ENCODE measurements around the gene RMI2. TPM values are rescaled to one million over a fixed set of nuclear protein-coding genes. Genes with fewer than 3 reads are reported as not detected.
A peak's percentile ranks its signal among the peaks of the same experiment; 100 is the strongest.

RMI2 gene
- total RNA-seq, 5 donors from 2014 or later (not counting 1 experiment from before 2014, with no cell fraction given), result 1.8 to 6.3 (median 4.2) TPM

DNA sequence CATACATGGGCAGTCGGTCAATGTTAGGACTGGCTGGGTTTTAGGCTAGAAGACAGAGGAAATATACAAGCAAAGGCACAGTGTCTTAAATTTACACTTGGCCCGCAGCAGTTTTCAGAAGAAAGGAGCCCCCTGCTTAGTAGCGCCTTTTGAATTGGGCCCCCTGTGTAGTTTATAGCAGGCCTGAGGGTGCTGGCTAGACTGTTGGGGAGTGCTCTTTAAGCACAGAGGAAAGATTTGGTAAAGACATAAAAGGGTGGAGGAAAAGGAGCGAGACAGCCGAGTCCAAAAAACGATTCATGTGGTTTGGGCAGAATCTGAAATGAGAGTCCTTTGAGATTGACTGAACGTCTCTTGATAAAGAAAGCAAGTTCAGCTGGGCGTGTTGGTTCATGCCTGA is 10.6 kb downstream of the RMI2 start:
- ATAC-seq (replicated peaks in 1 of 4), result no peak
- Histone ChIP-seq H3K27ac (ENCODE audit: low read length) (no peak overlapping the region), H3K27me3 (replicated peaks in 1 of 2; ENCODE audit: control insufficient read depth in 2 of 2, extremely low read depth in 1 of 2, insufficient read depth in 2 of 2, low read length in 1 of 2) (peaks cover 0 to 56% of the 10 kb centered on the region in 2 experiments), H3K4me3 (ENCODE audit: control insufficient read depth in 1 of 2, extremely low read depth in 1 of 2, low read length in 1 of 2) (no peak overlapping the region), H3K9me3 (no peaks in the 10 kb centered on the region), H3K36me3 (ENCODE audit: control insufficient read depth in 2 of 2, extremely low read depth in 1 of 2, insufficient read depth in 1 of 2, low read length in 1 of 2) (no peaks in the 10 kb centered on the region), H3K4me1 (ENCODE audit: control insufficient read depth in 1 of 2, extremely low read depth in 1 of 2, insufficient read depth in 2 of 2, low read length in 2 of 2) (peaks cover 25 to 47% of the 10 kb centered on the region in 2 experiments)
- POLR2A ChIA-PET, result no interaction called here
- Mint-ChIP-seq H3K4me3 (peak overlapping the region in 1 of 3 donors; percentile 77), H3K9me3 (no peaks in the 10 kb centered on the region), H3K4me1 (peaks cover 45 to 60% (median 47%) of the 10 kb centered on the region in 3 donors), H3K27ac (peak overlapping the region; percentile 85 to 94), H3K27me3 (peaks cover 0 to 11% of the 10 kb centered on the region in 2 donors), H3K36me3 (peaks cover 4% of the 10 kb centered on the region)
- DNase-seq, result no peak
- 29% methylated on average over 6 of the region's 8 CpGs for WGBS (ENCODE audit: insufficient coverage)
- CTCF ChIA-PET, result interaction anchor here in 1 of 2 donors (1.0 to 1.2 kb wide), 2 partner anchors 385 to 387 kb away, joined by 3 to 6 read pairs; no protein-coding TSS in a partner anchor

DNA sequence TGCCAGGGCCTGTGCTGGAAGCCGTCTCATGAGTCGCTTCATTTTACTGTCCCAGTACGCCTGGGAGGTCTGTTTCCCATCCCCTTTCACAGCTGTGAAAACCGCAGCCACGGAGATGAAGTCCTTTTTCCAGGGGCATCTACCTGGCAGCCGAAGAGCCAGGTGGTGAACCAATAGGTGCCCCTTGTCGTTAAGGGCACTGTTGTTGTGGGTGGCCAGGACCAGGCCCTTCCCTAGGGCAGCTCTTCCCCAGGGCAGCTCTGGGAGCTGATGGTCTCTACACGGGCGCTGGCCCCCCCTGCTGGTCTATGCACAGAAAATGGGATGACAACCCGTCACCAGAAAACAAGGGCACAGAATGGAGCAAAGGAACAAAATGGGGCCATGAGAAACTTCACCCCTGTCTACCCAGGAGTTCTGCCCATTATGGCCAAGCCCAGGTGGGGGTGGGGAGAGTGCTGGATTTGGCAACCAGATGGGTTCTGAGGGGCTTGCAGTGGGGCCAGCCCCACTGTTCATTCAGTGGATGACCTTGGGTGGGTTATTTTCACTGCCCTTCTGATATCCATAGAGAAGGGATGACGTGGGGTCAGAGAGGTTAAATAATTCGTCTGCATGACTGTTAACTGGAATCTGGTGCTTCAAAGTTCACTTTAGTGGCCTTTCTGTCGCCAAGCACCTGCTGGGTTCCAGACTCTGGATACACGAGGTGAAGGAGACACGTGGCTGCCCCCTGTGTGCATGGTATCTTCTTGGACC is 11.5 kb downstream of the RMI2 start:
- peak overlapping the region in 1 of 2 donors; percentile 27 for H3K27ac Mint-ChIP-seq
- no peaks in the 10 kb centered on the region for H3K36me3 Mint-ChIP-seq
- peak in 1 of 4 experiments; percentile 23 for ATAC-seq (replicated peaks in 1 of 4)
- Histone ChIP-seq H3K27me3 (replicated peaks in 1 of 2; ENCODE audit: control insufficient read depth in 2 of 2, extremely low read depth in 1 of 2, insufficient read depth in 2 of 2, low read length in 1 of 2) (peaks cover 0 to 62% of the 10 kb centered on the region in 2 experiments), H3K4me1 (ENCODE audit: control insufficient read depth in 1 of 2, extremely low read depth in 1 of 2, insufficient read depth in 2 of 2, low read length in 2 of 2) (peaks cover 32 to 56% of the 10 kb centered on the region in 2 experiments), H3K36me3 (ENCODE audit: control insufficient read depth in 2 of 2, extremely low read depth in 1 of 2, insufficient read depth in 1 of 2, low read length in 1 of 2) (no peaks in the 10 kb centered on the region), H3K4me3 (ENCODE audit: control insufficient read depth in 1 of 2, extremely low read depth in 1 of 2, low read length in 1 of 2) (no peak overlapping the region), H3K9me3 (no peaks in the 10 kb centered on the region), H3K27ac (ENCODE audit: low read length) (no peak overlapping the region)
- peaks cover 53 to 69% (median 54%) of the 10 kb centered on the region in 3 donors for H3K4me1 Mint-ChIP-seq
- WGBS (ENCODE audit: insufficient coverage), result 80% methylated on average over 11 of the region's 15 CpGs
- peak in 25 of 35 experiments; percentile 19 to 71 (median 38) for DNase-seq
- CTCF ChIA-PET, result interaction anchor here in 1 of 2 donors (1.0 to 1.2 kb wide), 2 partner anchors 385 to 387 kb away, joined by 3 to 6 read pairs; no protein-coding TSS in a partner anchor
- H3K9me3 Mint-ChIP-seq, result no peaks in the 10 kb centered on the region
- POLR2A ChIA-PET, result no interaction called here
- H3K27me3 Mint-ChIP-seq, result peaks cover 0 to 11% of the 10 kb centered on the region in 2 donors
- peak overlapping the region in 1 of 3 donors; percentile 77 for H3K4me3 Mint-ChIP-seq

DNA sequence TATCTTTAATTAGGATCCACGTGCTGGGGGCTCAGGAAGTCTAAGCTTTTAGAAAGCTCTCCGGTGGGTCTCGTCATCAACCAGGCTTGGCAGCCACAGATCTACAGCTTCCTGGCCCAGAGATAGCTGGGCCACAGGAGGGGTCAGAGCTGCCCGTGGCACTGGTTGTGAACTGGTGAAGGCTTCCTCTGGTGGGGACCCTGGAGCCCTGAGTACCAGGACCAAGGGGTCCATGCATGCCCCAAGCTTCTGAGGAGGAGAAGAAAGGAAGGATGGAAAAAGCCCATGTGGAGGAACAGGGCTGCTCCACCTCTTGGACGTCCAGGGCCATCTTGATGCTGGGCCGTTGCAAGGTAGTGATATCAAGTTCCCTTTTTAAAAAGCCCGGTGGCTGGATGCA is 13.3 kb downstream of the RMI2 start:
- H3K27ac ChIP-seq (ENCODE audit: low read length), result no peak overlapping the region
- CTCF ChIA-PET, result interaction anchor here in 1 of 2 donors (1.2 kb wide), 1 partner anchor 408 kb away, joined by 3 read pairs; no protein-coding TSS in a partner anchor

DNA sequence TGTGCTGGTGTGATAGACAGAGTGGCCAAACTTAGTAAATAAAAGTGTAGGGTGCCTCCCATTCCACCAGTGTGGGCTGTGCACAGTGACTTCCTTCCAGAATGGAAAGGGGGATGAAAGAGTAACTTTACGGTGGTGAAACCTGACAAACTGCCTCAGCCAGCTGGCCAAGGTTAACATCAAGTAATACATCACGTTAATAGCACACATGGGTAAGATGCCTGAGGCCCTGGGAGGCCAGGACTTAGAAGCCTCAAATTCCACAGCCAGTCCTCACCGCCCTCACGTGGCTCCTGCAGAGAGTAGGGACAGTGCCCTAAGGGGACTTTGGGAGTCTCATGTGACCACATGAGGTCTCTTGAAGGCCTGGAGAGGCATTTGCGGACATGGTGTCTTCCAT is 14.1 kb downstream of the RMI2 start:
- POLR2A ChIA-PET, result interaction anchor here in 1 of 2 donors (0.6 kb wide), 1 partner anchor 553 kb away, joined by 3 read pairs; no protein-coding TSS in a partner anchor
- H3K4me3 Mint-ChIP-seq, result no peak overlapping the region
- ATAC-seq (replicated peaks in 1 of 4), result no peak

More for the DNA sequence above, 13.3 kb downstream of the RMI2 start:
- POLR2A ChIA-PET, result interaction anchor here in 1 of 2 donors (1.2 kb wide), 1 partner anchor 102 kb away, joined by 7 read pairs; the partner anchor contains the start of gene SOCS1
- peaks cover 64 to 79% (median 67%) of the 10 kb centered on the region in 3 donors for H3K4me1 Mint-ChIP-seq
- no peak overlapping the region for H3K4me3 Mint-ChIP-seq
- WGBS (ENCODE audit: insufficient coverage), result 95% methylated on average over 5 of the region's 7 CpGs
- Histone ChIP-seq H3K9me3 (no peaks in the 10 kb centered on the region), H3K36me3 (ENCODE audit: control insufficient read depth in 2 of 2, extremely low read depth in 1 of 2, insufficient read depth in 1 of 2, low read length in 1 of 2) (no peaks in the 10 kb centered on the region), H3K4me1 (ENCODE audit: control insufficient read depth in 1 of 2, extremely low read depth in 1 of 2, insufficient read depth in 2 of 2, low read length in 2 of 2) (peaks cover 41 to 74% of the 10 kb centered on the region in 2 experiments), H3K4me3 (ENCODE audit: control insufficient read depth in 1 of 2, extremely low read depth in 1 of 2, low read length in 1 of 2) (no peak overlapping the region), H3K27me3 (replicated peaks in 1 of 2; ENCODE audit: control insufficient read depth in 2 of 2, extremely low read depth in 1 of 2, insufficient read depth in 2 of 2, low read length in 1 of 2) (peaks cover 0 to 70% of the 10 kb centered on the region in 2 experiments)
- no peak for DNase-seq
- no peaks in the 10 kb centered on the region for H3K36me3 Mint-ChIP-seq
- ATAC-seq (replicated peaks in 1 of 4), result no peak
- peaks cover 0 to 11% of the 10 kb centered on the region in 2 donors for H3K27me3 Mint-ChIP-seq
- H3K27ac Mint-ChIP-seq, result no peak overlapping the region
- no peaks in the 10 kb centered on the region for H3K9me3 Mint-ChIP-seq

DNA sequence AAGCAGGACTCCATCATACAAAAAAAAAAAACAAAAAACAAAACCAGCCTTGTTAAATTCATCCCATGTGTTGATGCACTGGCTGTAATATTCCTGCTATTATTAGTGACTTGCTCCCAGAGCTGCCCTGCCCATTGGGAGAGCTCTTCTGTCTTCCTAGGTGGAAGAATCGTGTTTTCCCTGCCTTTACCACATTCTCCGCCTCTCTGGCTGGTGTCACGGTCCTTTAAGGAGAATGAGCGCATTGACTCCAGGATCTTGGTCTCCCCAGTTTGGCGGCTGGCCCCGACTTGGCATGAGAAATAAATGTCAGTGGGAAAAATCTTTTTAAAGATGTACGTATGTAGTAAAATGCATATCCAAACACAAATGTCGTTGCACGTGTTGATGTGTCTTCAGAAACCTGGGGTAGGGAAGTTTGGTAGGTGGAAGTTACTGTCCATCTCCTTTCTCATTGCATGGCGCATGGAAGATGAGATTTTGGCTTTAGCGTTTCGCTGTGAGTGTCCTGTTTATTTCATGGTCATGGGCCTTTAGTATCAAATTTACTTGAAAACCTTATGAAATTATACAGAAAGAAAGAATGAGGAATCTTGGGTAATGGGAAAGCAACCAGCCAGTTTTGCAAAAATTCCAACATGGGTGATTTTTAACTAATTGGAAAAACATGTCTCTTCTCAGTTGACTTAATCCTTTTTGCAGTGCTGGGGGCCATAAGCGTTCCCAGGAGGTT is 15.5 kb downstream of the RMI2 start:
- H3K4me1 ChIP-seq (ENCODE audit: control insufficient read depth in 1 of 2, extremely low read depth in 1 of 2, insufficient read depth in 2 of 2, low read length in 2 of 2), result peaks cover 21 to 52% of the 10 kb centered on the region in 2 experiments
- H3K4me3 ChIP-seq (ENCODE audit: control insufficient read depth in 1 of 2, extremely low read depth in 1 of 2, low read length in 1 of 2), result no peak overlapping the region
- no peaks in the 10 kb centered on the region for H3K9me3 Mint-ChIP-seq
- ATAC-seq (replicated peaks in 1 of 4) (no peak), DNase-seq (no peak)
- POLR2A ChIA-PET, result no interaction called here
- peaks cover 45 to 65% (median 49%) of the 10 kb centered on the region in 3 donors for H3K4me1 Mint-ChIP-seq
- no peak overlapping the region for H3K27ac ChIP-seq (ENCODE audit: low read length)
- peaks cover 0 to 65% of the 10 kb centered on the region in 2 experiments for H3K27me3 ChIP-seq (replicated peaks in 1 of 2; ENCODE audit: control insufficient read depth in 2 of 2, extremely low read depth in 1 of 2, insufficient read depth in 2 of 2, low read length in 1 of 2)
- CTCF ChIA-PET, result interaction anchor here in 1 of 2 donors (0.7 kb wide), 2 partner anchors 201 to 259 kb away, joined by 3 to 4 read pairs; no protein-coding TSS in a partner anchor
- H3K9me3 ChIP-seq, result no peaks in the 10 kb centered on the region
- WGBS (ENCODE audit: insufficient coverage), result 89% methylated on average over 6 of the region's 13 CpGs
- H3K27ac Mint-ChIP-seq, result no peak overlapping the region
- H3K36me3 ChIP-seq (ENCODE audit: control insufficient read depth in 2 of 2, extremely low read depth in 1 of 2, insufficient read depth in 1 of 2, low read length in 1 of 2), result no peaks in the 10 kb centered on the region
- H3K36me3 Mint-ChIP-seq, result no peaks in the 10 kb centered on the region
- peaks cover 0 to 11% of the 10 kb centered on the region in 2 donors for H3K27me3 Mint-ChIP-seq
- H3K4me3 Mint-ChIP-seq, result peak overlapping the region in 2 of 3 donors; percentile 13 to 82

More for the DNA sequence above, 14.1 kb downstream of the RMI2 start:
- 87% methylated on average over 3 of the region's 5 CpGs for WGBS (ENCODE audit: insufficient coverage)
- Mint-ChIP-seq H3K27me3 (peaks cover 0 to 11% of the 10 kb centered on the region in 2 donors), H3K27ac (no peak overlapping the region), H3K9me3 (no peaks in the 10 kb centered on the region), H3K4me1 (peaks cover 57 to 74% (median 59%) of the 10 kb centered on the region in 3 donors), H3K36me3 (no peaks in the 10 kb centered on the region)
- H3K9me3 ChIP-seq, result no peaks in the 10 kb centered on the region
- no peak overlapping the region for H3K27ac ChIP-seq (ENCODE audit: low read length)
- no peak overlapping the region for H3K4me3 ChIP-seq (ENCODE audit: control insufficient read depth in 1 of 2, extremely low read depth in 1 of 2, low read length in 1 of 2)
- peaks cover 0 to 71% of the 10 kb centered on the region in 2 experiments for H3K27me3 ChIP-seq (replicated peaks in 1 of 2; ENCODE audit: control insufficient read depth in 2 of 2, extremely low read depth in 1 of 2, insufficient read depth in 2 of 2, low read length in 1 of 2)
- CTCF ChIA-PET, result no interaction called here
- H3K36me3 ChIP-seq (ENCODE audit: control insufficient read depth in 2 of 2, extremely low read depth in 1 of 2, insufficient read depth in 1 of 2, low read length in 1 of 2), result no peaks in the 10 kb centered on the region
- DNase-seq, result no peak
- H3K4me1 ChIP-seq (ENCODE audit: control insufficient read depth in 1 of 2, extremely low read depth in 1 of 2, insufficient read depth in 2 of 2, low read length in 2 of 2), result peaks cover 35 to 67% of the 10 kb centered on the region in 2 experiments

Measured in T-cell (primary cell).